Posterior cingulate gyrus (tissue), 11 donors: Measurements from ENCODE around the gene DPPA3.
"Not testable (repeated sequence)": the region's sequence is repeated elsewhere in the genome, so short reads cannot be mapped to it uniquely, and the experiment has no call there.

Experiments
- DNase-seq, 10 donors: peaks; one replicate each; pipeline versions ENCODE4 v3.0.0 to v3.0.0-alpha.2; 2020 to 2021; ENCODE audit warnings: mixed read lengths in 3 of 10
- intact Hi-C: fragments of 100-400 bp; cut with DNase I; formaldehyde crosslinking; loops from one replicate; pipeline ENCODE4 v1.15.1; 2023

Gene DPPA3

DNA sequence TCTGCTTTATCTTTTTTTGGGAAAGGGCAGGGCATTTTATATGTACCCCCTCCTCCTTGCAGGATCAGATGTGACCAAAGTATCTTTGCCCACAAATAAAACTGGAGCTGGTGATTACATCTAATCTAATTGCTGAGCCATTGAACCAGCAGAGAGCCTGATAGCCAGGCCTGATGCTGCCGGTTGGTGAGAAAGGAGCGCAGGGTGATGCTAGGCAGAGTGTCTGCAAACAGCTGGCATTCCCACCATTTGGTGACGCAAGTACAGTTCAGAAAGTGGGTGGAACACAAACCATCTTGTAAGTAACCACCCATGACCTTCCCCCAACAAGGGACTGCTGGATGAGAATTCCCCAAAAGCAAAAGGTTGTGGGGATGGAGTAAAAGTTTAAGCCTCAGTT, 12.7 kb downstream of the DPPA3 start:
- intact Hi-C loops = no loop called here
- no peak for DNase-seq

DNA sequence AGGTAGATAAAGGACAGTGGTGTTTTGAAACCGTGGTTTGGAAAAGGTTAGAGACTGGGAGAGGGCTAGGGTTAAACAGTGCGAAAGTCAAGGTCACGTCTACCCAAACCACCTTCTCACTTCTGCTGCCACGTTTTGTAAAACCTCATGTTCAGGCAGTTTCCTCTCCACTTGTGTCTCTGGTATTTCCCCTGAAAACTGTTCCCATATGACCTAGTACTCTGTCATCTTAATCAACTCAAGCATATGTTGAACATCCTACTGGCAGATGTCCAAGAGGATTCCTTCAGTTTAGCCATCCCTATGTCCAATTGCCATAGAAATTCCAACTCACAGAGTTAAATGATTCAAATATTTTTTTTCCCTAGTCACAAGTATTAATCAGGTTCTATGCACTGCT, 18.5 kb downstream of the DPPA3 start:
- intact Hi-C loops = no loop called here
- DNase-seq = no peak

DNA sequence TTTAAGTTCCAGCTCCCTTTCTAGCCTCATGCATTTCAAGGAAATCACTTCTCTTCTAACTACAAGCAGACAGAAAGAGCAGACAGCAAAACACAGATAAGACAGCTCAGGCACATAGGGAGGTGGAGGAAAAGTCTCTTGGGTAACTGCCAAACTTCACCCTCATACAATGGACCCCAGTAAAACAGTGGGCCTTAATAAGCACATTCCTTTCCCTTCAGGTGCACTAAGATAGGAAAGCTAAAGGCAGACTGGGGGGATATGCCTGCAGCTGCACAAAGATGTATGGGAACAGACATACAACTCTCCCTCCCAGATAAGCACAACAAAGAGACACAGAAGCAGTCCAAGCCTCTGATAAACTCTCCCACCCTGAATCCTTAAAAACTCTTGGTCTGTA, 19.8 kb downstream of the DPPA3 start:
- intact Hi-C loops, DNase-seq: not testable (repeated sequence)

DNA sequence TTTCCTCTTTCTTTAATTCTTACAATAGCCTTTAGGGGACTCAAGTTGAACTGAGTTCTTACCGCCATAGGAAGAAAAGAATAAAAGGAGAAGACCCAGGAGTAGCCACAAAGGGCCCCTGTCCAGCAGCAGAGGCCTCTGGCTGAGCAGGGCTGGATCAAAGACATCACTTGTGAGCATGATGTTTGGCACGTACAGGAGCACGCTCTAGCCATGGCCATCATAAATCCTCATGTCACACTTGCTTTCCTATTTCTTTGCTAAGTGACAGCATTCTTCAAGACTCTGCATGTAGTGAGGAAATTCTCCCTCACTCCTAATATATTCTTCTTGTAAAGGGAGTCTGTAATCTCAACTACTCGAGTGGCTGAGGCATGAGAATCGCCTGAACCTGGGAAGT, 20.3 kb downstream of the DPPA3 start:
- no peak for DNase-seq
- intact Hi-C loops = no loop called here

DNA sequence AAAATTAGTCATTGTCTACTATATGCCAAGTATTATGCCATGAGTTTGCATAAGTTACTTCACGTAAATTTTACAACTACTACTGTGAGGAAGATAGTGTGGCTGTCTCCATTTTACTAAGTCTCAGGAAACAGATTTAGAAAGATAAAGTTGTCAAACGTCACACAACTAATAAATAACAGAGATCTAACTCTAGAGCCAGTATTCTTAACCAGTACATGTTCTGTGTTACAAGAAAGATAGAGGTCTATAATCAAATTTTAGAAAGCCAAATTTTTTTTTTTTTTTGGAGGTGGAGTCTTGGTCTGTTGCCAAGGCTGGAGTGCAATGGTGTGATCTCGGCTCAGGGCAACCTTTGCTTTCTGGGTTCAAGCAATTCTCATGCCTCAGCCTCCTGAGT, 21.8 kb downstream of the DPPA3 start:
- intact Hi-C loops = no loop called here
- no peak for DNase-seq

DNA sequence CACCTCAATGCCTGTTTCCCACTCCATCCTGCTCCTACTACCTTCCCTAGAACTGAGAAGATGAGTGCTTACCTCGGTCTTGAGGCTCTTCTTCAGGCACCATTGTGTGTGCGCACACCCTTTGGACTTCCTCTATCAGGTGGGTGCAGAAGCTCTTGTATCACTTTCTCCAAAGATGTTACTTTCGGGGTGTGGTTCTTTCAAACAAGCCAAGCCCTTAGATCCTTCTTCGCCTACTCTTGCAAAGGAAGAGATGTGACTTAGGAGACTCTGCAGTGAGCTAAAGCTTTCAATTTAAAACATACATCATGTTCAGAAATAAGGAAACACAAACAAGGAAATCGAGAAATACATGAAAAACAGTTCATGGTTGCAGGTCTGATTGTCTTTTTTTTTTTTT, 36.0 kb downstream of the DPPA3 start, which contains the start of gene CLEC4C:
CLEC4C (minus strand) TSS at position 130 of the 400 bp plus-strand sequence; CDS start at position 103, 27 bp downstream.
- DNase-seq = no peak
- intact Hi-C loops = no loop called here

DNA sequence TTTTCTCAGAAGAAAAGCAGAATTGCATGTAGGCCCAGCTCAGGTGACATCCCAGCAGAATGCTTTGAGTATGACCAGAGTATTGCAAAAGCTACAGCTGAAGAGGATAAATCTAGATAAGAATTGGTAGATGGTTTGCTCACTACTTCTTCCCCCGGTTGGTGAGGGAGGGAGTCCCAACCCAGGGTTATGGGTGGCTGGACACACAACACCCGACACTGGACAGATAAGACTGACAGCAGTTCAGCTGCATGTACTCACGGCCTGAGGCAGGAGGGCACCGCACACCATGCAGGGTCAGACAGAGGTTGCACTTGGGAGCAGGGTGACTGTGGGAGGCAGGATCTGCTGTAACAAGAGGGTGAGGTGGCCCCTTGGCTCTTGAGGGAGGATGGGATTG, 37.6 kb downstream of the DPPA3 start:
- no peak for DNase-seq
- intact Hi-C loops = no loop called here

DNA sequence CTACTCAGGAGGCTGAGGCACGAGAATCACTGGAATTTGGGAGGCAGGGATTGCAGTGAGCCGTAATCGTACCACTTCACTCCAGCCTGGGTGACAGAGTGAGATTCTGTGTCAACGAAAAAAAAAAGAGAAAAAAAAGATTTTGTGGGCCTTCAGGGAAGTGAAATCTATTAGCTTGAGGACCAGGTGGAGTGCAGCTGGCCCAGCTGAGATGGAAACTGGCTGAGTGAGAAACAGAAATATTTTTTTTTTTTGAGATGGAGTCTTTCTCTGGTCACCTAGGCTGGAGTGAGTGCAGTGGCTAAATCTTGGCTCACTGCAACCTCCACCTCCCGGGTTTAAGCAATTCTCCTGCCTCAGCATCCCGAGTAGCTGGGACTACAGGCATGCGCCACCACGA, 38.2 kb downstream of the DPPA3 start:
- DNase-seq = peak in 1 of 10 donors; percentile 27
- intact Hi-C loops = no loop called here

DNA sequence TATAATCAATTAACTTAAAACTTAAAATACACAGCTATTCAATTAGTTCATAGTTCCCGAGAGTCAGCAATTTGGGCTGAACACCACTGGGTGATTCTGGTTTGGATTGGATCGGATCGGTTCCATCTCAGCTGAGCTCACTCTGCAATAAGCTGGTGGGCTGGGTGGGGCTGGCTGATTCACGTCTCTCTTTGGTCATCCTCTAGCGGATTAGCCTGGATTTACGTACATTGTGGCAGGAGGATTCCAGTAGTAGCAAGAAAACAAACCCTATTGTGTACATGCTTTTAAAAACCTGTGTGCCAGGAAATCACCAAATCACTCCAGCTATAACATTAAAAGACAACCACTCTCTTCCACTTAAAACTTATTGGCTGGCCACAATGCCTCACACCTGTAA, 39.1 kb downstream of the DPPA3 start:
- intact Hi-C loops = no loop called here
- DNase-seq = peak in 1 of 10 donors; percentile 17

DNA sequence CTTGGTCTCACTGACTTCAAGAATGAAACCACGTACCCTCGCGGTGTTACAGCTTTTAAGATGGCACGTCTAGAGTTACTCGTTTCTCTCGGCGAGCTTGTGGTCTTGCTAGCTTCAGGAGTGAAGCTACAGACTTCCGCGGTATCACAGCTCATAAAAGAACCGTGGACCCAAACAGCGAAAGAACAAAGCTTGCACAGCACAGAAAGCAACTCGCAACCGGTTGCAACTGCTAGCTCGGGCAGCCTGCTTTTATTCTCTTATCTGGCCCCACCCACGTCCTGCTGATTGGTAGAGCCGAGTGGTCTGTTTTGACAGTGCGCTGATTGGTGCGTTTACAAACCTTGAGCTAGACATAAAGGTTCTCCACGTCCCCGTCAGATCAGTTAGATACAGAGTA, 40.2 kb downstream of the DPPA3 start:
- DNase-seq = peak in 1 of 10 donors; percentile 30

DNA sequence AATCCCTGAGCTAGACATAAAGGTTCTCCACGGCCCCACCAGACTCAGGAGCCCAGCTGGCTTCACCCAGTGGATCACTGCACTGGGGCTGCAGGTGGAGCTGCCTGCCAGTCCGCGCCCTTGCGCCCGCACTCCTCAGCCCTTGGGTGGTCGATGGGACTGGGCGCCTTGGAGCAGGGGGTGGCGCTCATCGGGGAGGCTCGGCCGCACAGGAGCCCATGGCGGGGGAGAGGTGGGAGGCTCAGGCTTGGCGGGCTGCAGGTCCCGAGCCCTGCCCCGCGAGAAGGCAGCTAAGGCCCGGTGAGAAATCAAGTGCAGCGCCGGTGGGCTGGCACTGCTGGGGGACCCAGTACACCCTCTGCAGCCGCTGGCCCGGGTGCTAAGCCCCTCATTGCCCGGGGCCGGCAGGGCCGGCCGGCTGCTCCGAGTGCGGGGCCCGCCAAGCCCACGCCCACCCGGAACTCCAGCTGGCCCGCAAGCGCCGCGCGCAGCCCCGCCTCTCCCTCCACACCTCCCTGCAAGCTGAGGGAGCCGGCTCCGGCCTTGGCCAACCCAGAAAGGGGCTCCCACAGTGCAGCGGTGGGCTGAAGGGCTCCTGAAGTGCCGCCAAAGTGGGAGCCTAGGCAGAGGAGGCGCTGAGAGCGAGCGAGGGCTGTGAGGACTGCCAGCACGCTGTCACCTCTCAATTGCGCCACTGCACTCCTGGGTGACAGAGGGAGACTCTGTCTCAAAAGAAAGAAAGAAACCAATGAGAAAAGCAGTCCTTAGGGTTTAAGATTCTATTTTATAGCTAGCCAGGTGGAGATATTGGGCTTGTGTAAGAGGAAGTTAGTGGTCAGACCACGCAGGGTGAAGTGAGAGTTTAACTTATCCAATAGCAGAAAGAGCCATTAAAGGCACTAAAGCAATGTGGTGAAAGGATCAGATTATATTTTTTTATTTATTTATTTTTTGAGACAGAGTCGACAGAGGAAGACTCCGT, 41.0 kb downstream of the DPPA3 start:
- intact Hi-C loops = not testable (repeated sequence)
- DNase-seq = peak in 1 of 10 donors; percentile 79

More for the DNA sequence above, 40.2 kb downstream of the DPPA3 start:
- intact Hi-C loops = no loop called here

DNA sequence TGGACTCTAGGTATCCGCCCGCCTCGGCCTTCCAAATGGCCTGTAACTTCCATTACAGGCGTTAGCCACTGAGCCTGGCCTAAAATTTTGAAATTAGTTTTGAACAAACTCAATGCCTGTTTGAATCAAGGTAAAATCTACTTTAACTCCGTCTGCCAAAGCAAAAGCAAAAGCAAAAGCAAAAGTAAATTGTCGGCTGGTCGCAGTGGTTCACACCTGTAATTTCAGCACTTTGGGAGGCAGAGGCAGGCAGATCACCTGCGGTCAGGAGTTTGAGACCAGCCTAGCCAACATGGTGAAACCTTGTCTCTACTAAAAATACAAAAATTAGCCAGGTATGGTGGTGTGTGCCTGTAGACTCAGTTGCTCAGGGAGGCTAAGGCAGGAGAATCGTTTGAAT, 44.4 kb downstream of the DPPA3 start:
- intact Hi-C loops = not testable (repeated sequence)
- peak in 1 of 10 donors; percentile 9 for DNase-seq

DNA sequence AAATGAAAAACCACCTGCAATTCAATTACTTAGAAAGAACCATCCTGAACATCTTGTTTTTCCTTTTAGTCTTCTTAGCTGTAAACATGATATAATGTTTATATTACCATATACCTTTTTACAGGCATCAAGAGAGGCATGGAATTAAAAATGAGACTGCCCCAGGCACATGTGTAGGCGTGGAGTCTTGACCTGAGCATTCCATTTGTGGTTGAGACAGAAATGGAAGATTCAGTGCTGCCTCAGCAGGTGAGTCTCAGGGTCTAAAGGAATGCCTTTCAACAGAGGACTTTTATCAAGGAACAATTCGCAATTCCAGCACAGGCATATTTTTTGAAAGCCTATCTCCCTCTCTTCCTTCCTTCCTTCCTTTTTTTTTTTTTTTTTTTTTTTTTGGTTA, 45.8 kb downstream of the DPPA3 start:
- DNase-seq = peak in 1 of 10 donors; percentile 6
- intact Hi-C loops = no loop called here

DNA sequence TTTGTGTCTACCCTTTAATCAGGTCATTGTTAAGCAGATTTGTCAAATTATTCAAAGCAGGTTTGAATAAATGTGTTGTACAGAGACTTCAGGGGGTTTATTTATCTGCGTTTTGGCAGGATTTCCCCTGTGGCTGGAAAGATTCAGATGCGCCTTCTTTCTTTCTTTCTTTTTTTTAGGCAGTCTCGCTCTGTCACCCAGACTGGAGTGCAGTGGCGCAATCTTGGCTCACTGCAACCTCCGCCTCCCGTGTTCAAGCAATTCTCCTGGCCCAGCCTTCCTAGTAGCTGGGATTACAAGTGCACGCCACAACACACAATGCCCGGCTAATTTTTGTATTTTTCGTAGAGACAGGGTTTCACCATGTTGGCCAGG, 47.5 kb downstream of the DPPA3 start:
- intact Hi-C loops = no loop called here

More for the DNA sequence above, 47.5 kb downstream of the DPPA3 start:
- peak in 1 of 10 donors; percentile 52 for DNase-seq
